Neural crest cell (in vitro differentiated cells): ENCODE results near the gene LSP1. TPM values are rescaled to one million over a fixed set of nuclear protein-coding genes. Genes with fewer than 3 reads are reported as not detected.
A peak's percentile ranks its signal among the peaks of the same experiment; 100 is the strongest.
"Not testable (repeated sequence)": the region's sequence is repeated elsewhere in the genome, so short reads cannot be mapped to it uniquely, and the experiment has no call there.

ENCODE experiments used
- DNase-seq: peaks from one replicate; pipeline ENCODE4 v3.0.0; 2021; ENCODE audit warnings: low read depth, mixed read lengths, low spot score
- H3K27ac Mint-ChIP-seq: one replicate; pipeline ENCODE4 v1.8.0; 2021; ENCODE audit warnings: mild to moderate bottlenecking, mixed read lengths; ENCODE audit not compliant: unreplicated experiment
- H3K27me3 Mint-ChIP-seq: 2 replicates; pipeline ENCODE4 v1.8.0; 2021; ENCODE audit warnings: low read depth, mild to moderate bottlenecking, mixed read lengths
- H3K36me3 Mint-ChIP-seq: 2 replicates; pipeline ENCODE4 v1.8.0; 2021; ENCODE audit warnings: low read depth, mild to moderate bottlenecking, mixed read lengths
- H3K4me1 Mint-ChIP-seq: 2 replicates; pipeline ENCODE4 v1.8.0; 2021; ENCODE audit warnings: mixed read lengths
- H3K4me3 Mint-ChIP-seq: one replicate; pipeline ENCODE4 v1.8.0; 2021; ENCODE audit warnings: mild to moderate bottlenecking, mixed read lengths
- H3K9me3 Mint-ChIP-seq: 2 replicates; pipeline ENCODE4 v1.8.0; 2021; ENCODE audit warnings: mixed read lengths
- CTCF ChIP-seq: fragments of 200-600 bp; sonication (generic); conservative IDR thresholded peaks from 2 replicates; pipeline ENCODE4 v1.5.0; 2021; ENCODE audit warnings: antibody characterized with exemption, mild to moderate bottlenecking
- long read RNA-seq: library from polyadenylated mRNA; unstranded; transcript quantifications from one replicate; pipeline ENCODE4 v2.0.0, GENCODE V29; 2020
- total RNA-seq: library from RNA; stranded (reverse); gene quantifications from 2 replicates; pipeline ENCODE4 v1.2.1, GENCODE V29; 2021

The LSP1 gene
- total RNA-seq, result not detected in 2 replicates
- long read RNA-seq, result 0 reads

DNA sequence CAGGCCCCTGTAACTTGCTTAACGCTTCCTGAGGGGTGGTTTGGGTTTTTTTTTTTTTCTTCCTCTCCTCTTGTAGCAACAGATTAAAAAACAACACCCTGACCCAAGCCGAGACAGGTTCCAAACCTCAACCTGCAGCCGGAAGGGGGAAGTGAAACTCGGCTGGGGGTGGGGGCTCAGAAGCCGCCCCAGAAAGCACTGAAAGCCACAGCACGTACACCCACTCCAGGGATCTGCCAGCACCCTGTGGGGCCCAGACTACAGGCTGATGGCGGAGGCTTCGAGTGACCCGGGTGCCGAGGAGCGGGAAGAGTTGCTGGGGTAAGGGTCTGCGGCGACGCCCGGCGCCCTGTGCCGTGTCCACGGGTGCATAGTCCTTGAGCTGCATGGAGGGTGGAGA lies at the start of gene LSP1:
Gene LSP1 (plus strand): TSS at position 208 of the 400 bp plus-strand sequence. CDS start 61 bp downstream, at position 269.
- Mint-ChIP-seq H3K27me3 (no peaks in the 10 kb centered on the region), H3K27ac (peak within 1 kb of the TSS; percentile 71), H3K4me1 (no peaks in the 10 kb centered on the region), H3K9me3 (no peaks in the 10 kb centered on the region), H3K36me3 (no peaks in the 10 kb centered on the region), H3K4me3 (no peak within 1 kb of the TSS)
- DNase-seq, result no peak
- no peak for TF ChIP-seq CTCF

- Mint-ChIP-seq H3K9me3 (no peaks in the 10 kb centered on the region), H3K36me3 (no peaks in the 10 kb centered on the region), H3K27ac (no peak overlapping the region), H3K4me3 (no peak overlapping the region), H3K27me3 (peaks cover 2% of the 10 kb centered on the region), H3K4me1 (peaks cover 5% of the 10 kb centered on the region)
- no peak for TF ChIP-seq CTCF
- no peak for DNase-seq
Observed at GRCh38 chr11:1803246-1803645, 49.6 kb upstream of the LSP1 start.

GRCh38 chr11:1803835-1804519 lies 48.9 kb upstream of the LSP1 start:
- not testable (repeated sequence) for H3K4me1 Mint-ChIP-seq, H3K27ac Mint-ChIP-seq, H3K4me3 Mint-ChIP-seq, H3K27me3 Mint-ChIP-seq, H3K36me3 Mint-ChIP-seq, H3K9me3 Mint-ChIP-seq, DNase-seq

DNA sequence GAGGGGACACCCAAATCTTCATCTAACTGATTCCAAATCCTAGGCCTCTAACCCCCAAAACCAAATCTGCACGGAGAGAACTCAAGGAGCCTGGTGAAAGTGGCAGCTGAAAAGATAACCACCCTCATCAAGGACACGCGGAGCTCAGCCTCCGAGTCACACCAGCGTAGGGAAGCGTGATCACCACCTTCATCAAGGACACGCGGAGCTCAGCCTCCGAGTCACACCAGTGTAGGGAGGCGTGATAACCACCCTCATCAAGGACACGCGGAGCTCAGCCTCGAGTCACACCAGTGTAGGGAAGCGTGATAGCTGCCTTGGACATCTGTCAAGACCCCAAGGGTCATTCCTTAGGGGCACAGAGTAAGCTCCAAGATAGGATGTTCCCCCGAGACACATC lies 47.4 kb upstream of the LSP1 start:
- Mint-ChIP-seq H3K27ac (no peak overlapping the region), H3K36me3 (no peaks in the 10 kb centered on the region), H3K27me3 (peaks cover 2% of the 10 kb centered on the region), H3K4me3 (no peak overlapping the region), H3K4me1 (no peaks in the 10 kb centered on the region), H3K9me3 (no peaks in the 10 kb centered on the region)
- TF ChIP-seq CTCF, result no peak
- no peak for DNase-seq

DNA sequence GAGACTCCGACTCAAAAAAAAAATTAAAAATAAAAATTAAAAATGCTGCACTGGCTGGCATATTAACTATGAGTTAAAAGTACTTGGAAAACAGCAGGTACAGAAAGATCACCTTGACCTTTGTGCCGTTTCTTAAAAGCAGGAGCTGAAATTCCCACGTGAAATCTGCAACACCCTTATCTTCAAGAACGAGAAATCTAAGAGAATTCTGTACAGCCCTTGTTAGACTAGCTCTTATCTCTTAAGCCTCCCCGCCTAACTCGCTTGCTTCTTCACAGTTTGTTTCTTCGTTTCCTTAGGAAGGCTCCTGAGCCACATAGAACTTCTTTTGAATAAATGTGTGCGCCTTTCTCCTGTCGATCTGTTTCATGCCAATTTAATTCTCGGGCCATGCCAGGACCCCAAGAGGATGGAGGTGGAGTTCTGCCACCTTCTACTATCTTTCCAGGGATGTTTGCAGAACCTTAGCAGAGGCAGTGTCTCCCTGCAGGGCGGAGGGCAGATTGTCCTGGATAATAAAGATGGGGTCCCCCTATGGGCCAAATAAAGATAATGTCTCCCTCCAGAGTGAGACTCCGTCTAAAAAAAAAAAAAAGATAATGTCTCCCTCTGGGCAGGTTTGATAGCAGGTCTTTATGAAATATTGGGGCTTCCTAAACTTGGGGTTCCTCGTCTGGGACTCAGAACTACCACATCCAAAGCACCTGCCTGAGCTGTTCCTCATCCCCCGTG lies 45.5 kb upstream of the LSP1 start:
- peak; percentile 25 for TF ChIP-seq CTCF
- Mint-ChIP-seq H3K27ac (no peak overlapping the region), H3K4me3 (no peak overlapping the region), H3K4me1 (no peaks in the 10 kb centered on the region), H3K36me3 (no peaks in the 10 kb centered on the region), H3K27me3 (no peaks in the 10 kb centered on the region), H3K9me3 (no peaks in the 10 kb centered on the region)
- no peak for DNase-seq

- no peak for TF ChIP-seq CTCF
- Mint-ChIP-seq H3K36me3 (no peaks in the 10 kb centered on the region), H3K4me1 (no peaks in the 10 kb centered on the region), H3K9me3 (peaks cover 3% of the 10 kb centered on the region), H3K27ac (no peak overlapping the region), H3K4me3 (no peak overlapping the region), H3K27me3 (no peaks in the 10 kb centered on the region)
- DNase-seq, result no peak
Observed at GRCh38 chr11:1810761-1811160, 42.1 kb upstream of the LSP1 start.
